ENCODE data around the gene HMGN3. TPM values are rescaled to one million over a fixed set of nuclear protein-coding genes. Genes with fewer than 3 reads are reported as not detected.

Gene HMGN3
- total RNA-seq, 6 donors from 2014 or later: 76.2 to 244 (median 102) TPM

DNA sequence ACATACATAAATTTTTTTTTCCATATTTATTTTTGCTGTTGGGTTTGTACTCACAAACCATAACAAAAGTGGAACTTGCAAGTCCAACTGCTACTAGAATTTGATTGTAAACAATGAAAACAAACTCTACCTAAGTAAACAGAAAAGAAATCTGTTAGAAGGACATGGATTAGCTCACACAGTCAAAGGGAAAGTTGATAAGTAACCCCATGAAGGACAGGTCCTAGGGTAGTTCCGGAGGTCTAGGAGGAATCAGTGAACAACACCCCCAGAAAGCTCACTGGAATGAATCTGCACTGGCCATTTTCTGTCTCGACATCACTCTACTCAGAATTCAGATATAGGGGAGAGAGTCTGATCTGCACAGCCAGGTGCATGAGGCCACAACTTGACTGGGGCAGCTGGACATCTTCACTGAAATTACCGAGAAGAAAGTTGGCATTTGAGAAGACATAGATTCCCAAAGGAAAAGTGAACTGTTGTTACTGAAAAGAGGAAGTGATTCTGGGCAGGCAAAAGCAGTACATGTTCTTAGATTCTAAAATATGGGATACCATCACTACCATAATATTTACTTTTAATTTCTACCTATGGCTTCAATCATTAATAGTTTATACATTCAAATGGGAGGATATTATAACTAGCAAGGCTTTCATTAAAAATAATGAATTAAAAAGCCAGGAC, 76.4 kb downstream of the HMGN3 start:
- DNase-seq (no peak), ATAC-seq (ENCODE audit: low FRiP score in 2 of 2) (no peak)
- Histone ChIP-seq H3K9me3 (no peaks in the 10 kb centered on the region), H3K36me3 (no peaks in the 10 kb centered on the region), H3K4me1 (no peaks in the 10 kb centered on the region), H3K27me3 (no peaks in the 10 kb centered on the region), H3K27ac (no peak overlapping the region), H3K4me3 (no peak overlapping the region)
- TF ChIP-seq POLR2AphosphoS5 (IDR thresholded peaks at IDR 0.05) (no peak), POLR2A (IDR thresholded peaks at IDR 0.05) (no peak), EP300 (IDR thresholded peaks at IDR 0.05) (no peak)
- TF ChIP-seq, protein P1, sequence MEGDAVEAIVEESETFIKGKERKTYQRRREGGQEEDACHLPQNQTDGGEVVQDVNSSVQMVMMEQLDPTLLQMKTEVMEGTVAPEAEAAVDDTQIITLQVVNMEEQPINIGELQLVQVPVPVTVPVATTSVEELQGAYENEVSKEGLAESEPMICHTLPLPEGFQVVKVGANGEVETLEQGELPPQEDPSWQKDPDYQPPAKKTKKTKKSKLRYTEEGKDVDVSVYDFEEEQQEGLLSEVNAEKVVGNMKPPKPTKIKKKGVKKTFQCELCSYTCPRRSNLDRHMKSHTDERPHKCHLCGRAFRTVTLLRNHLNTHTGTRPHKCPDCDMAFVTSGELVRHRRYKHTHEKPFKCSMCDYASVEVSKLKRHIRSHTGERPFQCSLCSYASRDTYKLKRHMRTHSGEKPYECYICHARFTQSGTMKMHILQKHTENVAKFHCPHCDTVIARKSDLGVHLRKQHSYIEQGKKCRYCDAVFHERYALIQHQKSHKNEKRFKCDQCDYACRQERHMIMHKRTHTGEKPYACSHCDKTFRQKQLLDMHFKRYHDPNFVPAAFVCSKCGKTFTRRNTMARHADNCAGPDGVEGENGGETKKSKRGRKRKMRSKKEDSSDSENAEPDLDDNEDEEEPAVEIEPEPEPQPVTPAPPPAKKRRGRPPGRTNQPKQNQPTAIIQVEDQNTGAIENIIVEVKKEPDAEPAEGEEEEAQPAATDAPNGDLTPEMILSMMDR (IDR thresholded peaks at IDR 0.05): no peak
- 80 to 83% methylated on average over 3 of the region's 3 CpGs for WGBS, 2 donors

DNA sequence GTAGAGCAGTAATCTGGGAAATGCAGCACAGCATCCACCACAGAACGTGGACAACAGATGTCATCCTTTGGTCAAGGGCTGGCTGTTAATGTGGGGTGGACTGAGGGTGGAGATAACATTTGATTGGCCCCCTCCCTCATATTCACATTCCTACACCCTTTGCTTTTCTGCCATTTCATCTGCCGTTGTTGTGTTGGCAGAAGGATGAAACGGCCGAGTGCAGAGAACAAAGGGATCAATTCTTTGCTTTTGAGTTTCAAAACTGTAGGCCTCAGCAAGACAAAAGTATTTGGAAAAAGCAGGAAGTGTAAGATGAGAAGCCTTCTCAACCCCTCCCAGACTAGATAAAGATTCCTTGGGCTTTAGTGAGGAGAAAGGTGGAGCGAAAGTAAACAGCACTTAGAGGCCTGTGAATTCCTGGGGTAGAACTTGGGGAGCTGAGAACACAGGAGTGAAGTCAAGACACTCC, 82.2 kb downstream of the HMGN3 start:
- H3K4me1 ChIP-seq: no peaks in the 10 kb centered on the region
- TF ChIP-seq POLR2AphosphoS5 (IDR thresholded peaks at IDR 0.05): no peak
- TF ChIP-seq POLR2A (IDR thresholded peaks at IDR 0.05): no peak
- TF ChIP-seq, protein P1 (IDR thresholded peaks at IDR 0.05): no peak
- no peak overlapping the region for H3K4me3 ChIP-seq
- ATAC-seq (ENCODE audit: low FRiP score in 2 of 2): no peak
- no peak for DNase-seq
- H3K27ac ChIP-seq: peak overlapping the region in 1 of 4 donors; percentile 41
- H3K27me3 ChIP-seq: no peaks in the 10 kb centered on the region
- H3K9me3 ChIP-seq: no peaks in the 10 kb centered on the region
- no peaks in the 10 kb centered on the region for H3K36me3 ChIP-seq
- 47 to 60% methylated on average over 5 of the region's 5 CpGs for WGBS, 2 donors

Other genes with a start within 250 kb of the HMGN3 start
- gene PHIP, start 156.4 kb downstream of the HMGN3 start, total RNA-seq: 10 to 100 TPM; 19.3 to 74.7 (median 25.8) TPM

Measured in upper lobe of left lung (tissue), 6 donors.